Peyer's patch (tissue), 4 donors: ENCODE data around the gene MIEN1.
"Not testable (repeated sequence)": the region's sequence is repeated elsewhere in the genome, so short reads cannot be mapped to it uniquely, and the experiment has no call there.

ENCODE experiments used
- POLR2A ChIP-seq, 2 donors: fragments of 450-650 bp; IDR thresholded peaks; one replicate each; pipeline ENCODE4 v1.5.1; 2017; ENCODE audit warnings: antibody characterized with exemption in 2 of 2, mild to moderate bottlenecking in 2 of 2, moderate library complexity in 2 of 2
- TF ChIP-seq, protein P1 (sequence below), 6 experiments: fragments of 450-650 bp in 4 of 6; fragments of 200-600 bp in 2 of 6; sonication (generic) in 1 of 6; IDR thresholded peaks; one replicate each; pipeline ENCODE4 v1.5.1; 2017 to 2019; ENCODE audit warnings: antibody characterized with exemption in 6 of 6, mild to moderate bottlenecking in 3 of 6, moderate library complexity in 1 of 6

- TF ChIP-seq, protein P1, sequence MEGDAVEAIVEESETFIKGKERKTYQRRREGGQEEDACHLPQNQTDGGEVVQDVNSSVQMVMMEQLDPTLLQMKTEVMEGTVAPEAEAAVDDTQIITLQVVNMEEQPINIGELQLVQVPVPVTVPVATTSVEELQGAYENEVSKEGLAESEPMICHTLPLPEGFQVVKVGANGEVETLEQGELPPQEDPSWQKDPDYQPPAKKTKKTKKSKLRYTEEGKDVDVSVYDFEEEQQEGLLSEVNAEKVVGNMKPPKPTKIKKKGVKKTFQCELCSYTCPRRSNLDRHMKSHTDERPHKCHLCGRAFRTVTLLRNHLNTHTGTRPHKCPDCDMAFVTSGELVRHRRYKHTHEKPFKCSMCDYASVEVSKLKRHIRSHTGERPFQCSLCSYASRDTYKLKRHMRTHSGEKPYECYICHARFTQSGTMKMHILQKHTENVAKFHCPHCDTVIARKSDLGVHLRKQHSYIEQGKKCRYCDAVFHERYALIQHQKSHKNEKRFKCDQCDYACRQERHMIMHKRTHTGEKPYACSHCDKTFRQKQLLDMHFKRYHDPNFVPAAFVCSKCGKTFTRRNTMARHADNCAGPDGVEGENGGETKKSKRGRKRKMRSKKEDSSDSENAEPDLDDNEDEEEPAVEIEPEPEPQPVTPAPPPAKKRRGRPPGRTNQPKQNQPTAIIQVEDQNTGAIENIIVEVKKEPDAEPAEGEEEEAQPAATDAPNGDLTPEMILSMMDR (IDR thresholded peaks at IDR 0.05), result not testable (repeated sequence)
- not testable (repeated sequence) for TF ChIP-seq POLR2A (IDR thresholded peaks at IDR 0.05)
These were observed 19.3 kb downstream of the MIEN1 start for GRCh38 chr17:39711071-39711470.
